ENCODE data around the gene AFAP1. TPM values are rescaled to one million over a fixed set of nuclear protein-coding genes. Genes with fewer than 3 reads are reported as not detected.

The AFAP1 gene
- total RNA-seq, 4 donors from 2014 or later, result 15.8 to 42.9 (median 31.3) TPM

- Histone ChIP-seq H3K27ac (peak overlapping the region in 2 of 4 donors; percentile 31 to 88), H3K4me1 (no peaks in the 10 kb centered on the region), H3K36me3 (peaks cover 0 to 27% (median 0%) of the 10 kb centered on the region in 3 donors), H3K4me3 (no peak overlapping the region), H3K9me3 (no peaks in the 10 kb centered on the region), H3K27me3 (no peaks in the 10 kb centered on the region)
- TF ChIP-seq POLR2A (IDR thresholded peaks at IDR 0.05) (no peak), CTCF (IDR thresholded peaks at IDR 0.05) (no peak)
- no peak for DNase-seq
These were observed 98.6 kb downstream of the AFAP1 start for GRCh38 chr4:7841071-7841470.

- Histone ChIP-seq H3K27me3 (no peaks in the 10 kb centered on the region), H3K4me1 (no peaks in the 10 kb centered on the region), H3K9me3 (no peaks in the 10 kb centered on the region), H3K4me3 (no peak overlapping the region), H3K27ac (no peak overlapping the region), H3K36me3 (peaks cover 0 to 27% (median 0%) of the 10 kb centered on the region in 3 donors)
- no peak for DNase-seq
- TF ChIP-seq CTCF (IDR thresholded peaks at IDR 0.05) (no peak), POLR2A (IDR thresholded peaks at IDR 0.05) (no peak)
These were observed 99.8 kb downstream of the AFAP1 start for GRCh38 chr4:7839856-7840255.

GRCh38 chr4:7838136-7838782, 101.4 kb downstream of the AFAP1 start:
- DNase-seq, result no peak
- Histone ChIP-seq H3K4me3 (no peak overlapping the region), H3K27me3 (no peaks in the 10 kb centered on the region), H3K36me3 (peaks cover 0 to 27% (median 0%) of the 10 kb centered on the region in 3 donors), H3K4me1 (no peaks in the 10 kb centered on the region), H3K27ac (no peak overlapping the region), H3K9me3 (no peaks in the 10 kb centered on the region)
- TF ChIP-seq CTCF (IDR thresholded peaks at IDR 0.05) (no peak), POLR2A (IDR thresholded peaks at IDR 0.05) (no peak)

GRCh38 chr4:7837597-7838135, 102.0 kb downstream of the AFAP1 start:
- Histone ChIP-seq H3K36me3 (peaks cover 0 to 27% (median 0%) of the 10 kb centered on the region in 3 donors), H3K9me3 (no peaks in the 10 kb centered on the region), H3K27ac (no peak overlapping the region), H3K4me1 (no peaks in the 10 kb centered on the region), H3K4me3 (no peak overlapping the region), H3K27me3 (no peaks in the 10 kb centered on the region)
- no peak for TF ChIP-seq POLR2A (IDR thresholded peaks at IDR 0.05)
- no peak for TF ChIP-seq CTCF (IDR thresholded peaks at IDR 0.05)
- DNase-seq, result no peak

- Histone ChIP-seq H3K4me3 (no peak overlapping the region), H3K36me3 (peaks cover 0 to under 1% (median 0%) of the 10 kb centered on the region in 3 donors), H3K27ac (peak overlapping the region; percentile 26 to 80 (median 54)), H3K9me3 (no peaks in the 10 kb centered on the region), H3K4me1 (peaks cover 0 to 13% (median 3%) of the 10 kb centered on the region in 4 donors), H3K27me3 (no peaks in the 10 kb centered on the region)
- no peak for TF ChIP-seq CTCF (IDR thresholded peaks at IDR 0.05)
- no peak for TF ChIP-seq POLR2A (IDR thresholded peaks at IDR 0.05)
- DNase-seq, result no peak
These were observed 107.6 kb downstream of the AFAP1 start for GRCh38 chr4:7831858-7832730.

Data from Peyer's patch (tissue), 4 donors.